MCF 10A (cell line): ENCODE data around the gene CD52. TPM values are rescaled to one million over a fixed set of nuclear protein-coding genes. Genes with fewer than 3 reads are reported as not detected.

Experiments
- BruUV-seq: library from RNA; stranded (reverse); fragments of 400-500 nt; replicated peaks from 2 replicates; lab custom pipeline; 2021; lab: Mats Ljungman, UMichigan
- CTCF ChIA-PET: fragments of 300-600 bp; sonication (Branson Sonifier 250); formaldehyde crosslinking; extraction: SDS; loops from one replicate; lab custom pipeline; 2021; ENCODE audit warnings: antibody characterized with exemption, inconsistent platforms; lab: Yijun Ruan, JAX
- POLR2A ChIA-PET: fragments of 300-600, 350-650 bp; sonication (Branson Sonifier 250); formaldehyde crosslinking; extraction: SDS; loops from one replicate; lab custom pipeline; 2020; ENCODE audit warnings: antibody characterized with exemption, inconsistent platforms; lab: Yijun Ruan, JAX
- DNase-seq: peaks from one replicate; pipeline ENCODE4 v3.0.0-alpha.2; 2018; ENCODE audit not compliant: unreplicated experiment
- H3K27ac Mint-ChIP-seq: one replicate; pipeline ENCODE4 v1.8.0; 2022; ENCODE audit warnings: mild to moderate bottlenecking, low read depth, mixed read lengths; ENCODE audit not compliant: unreplicated experiment
- H3K27me3 Mint-ChIP-seq: one replicate; pipeline ENCODE4 v1.8.0; 2022; ENCODE audit warnings: mixed read lengths; ENCODE audit not compliant: insufficient read depth, unreplicated experiment
- H3K36me3 Mint-ChIP-seq: one replicate; pipeline ENCODE4 v1.8.0; 2022; ENCODE audit warnings: mild to moderate bottlenecking, moderate library complexity, mixed read lengths; ENCODE audit not compliant: insufficient read depth, unreplicated experiment
- H3K4me1 Mint-ChIP-seq: one replicate; pipeline ENCODE4 v1.8.0; 2022; ENCODE audit warnings: mixed read lengths; ENCODE audit not compliant: insufficient read depth, unreplicated experiment
- H3K4me3 Mint-ChIP-seq: one replicate; pipeline ENCODE4 v1.8.0; 2022; ENCODE audit warnings: mild to moderate bottlenecking, moderate library complexity, mixed read lengths; ENCODE audit not compliant: unreplicated experiment
- H3K9me3 Mint-ChIP-seq: one replicate; pipeline ENCODE4 v1.8.0; 2022; ENCODE audit warnings: mixed read lengths; ENCODE audit not compliant: unreplicated experiment
- intact Hi-C: fragments of 100-400 bp; cut with micrococcal nuclease; formaldehyde crosslinking; loops from 2 replicates; pipeline ENCODE4 v1.14.1; 2022
- total RNA-seq: library from RNA; stranded (reverse); gene quantifications from 2 replicates; pipeline ENCODE4 v1.2.3, GENCODE V29; 2022
- TF ChIP-seq, protein P1 (sequence below): fragments of 200-600 bp; IDR thresholded peaks from one replicate; pipeline ENCODE4 v1.8.0; 2022; ENCODE audit warnings: antibody characterized with exemption, mild to moderate bottlenecking; ENCODE audit not compliant: unreplicated experiment

The CD52 gene
- total RNA-seq, 1 experiment from 2014 or later, result not detected

DNA sequence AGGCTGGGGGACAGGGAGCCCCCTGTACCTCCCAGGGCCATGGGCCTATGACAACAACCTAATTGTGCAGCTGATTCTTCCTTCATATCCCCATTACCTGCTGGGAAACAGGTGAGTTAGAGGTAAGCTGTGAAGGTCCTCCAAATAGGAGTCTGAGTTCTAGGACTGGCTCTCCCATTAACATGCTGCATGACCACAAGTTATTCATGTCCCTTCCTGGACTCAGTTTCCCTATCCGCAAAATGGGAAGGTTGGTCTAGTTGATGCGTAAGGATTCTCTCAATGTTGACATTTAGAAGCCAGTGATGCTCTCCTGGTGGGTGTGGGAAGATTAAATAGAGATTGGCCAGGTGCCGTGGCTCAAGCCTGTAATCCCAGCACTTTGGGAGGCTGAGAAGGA lies 50.7 kb downstream of the CD52 start:
- Mint-ChIP-seq H3K27me3 (no peaks in the 10 kb centered on the region), H3K36me3 (no peaks in the 10 kb centered on the region), H3K4me3 (no peak overlapping the region), H3K4me1 (peaks cover 15% of the 10 kb centered on the region), H3K27ac (no peak overlapping the region), H3K9me3 (no peaks in the 10 kb centered on the region)
- POLR2A ChIA-PET, result no interaction called here
- intact Hi-C loops, result no loop called here
- no peak for DNase-seq
- TF ChIP-seq, protein P1, sequence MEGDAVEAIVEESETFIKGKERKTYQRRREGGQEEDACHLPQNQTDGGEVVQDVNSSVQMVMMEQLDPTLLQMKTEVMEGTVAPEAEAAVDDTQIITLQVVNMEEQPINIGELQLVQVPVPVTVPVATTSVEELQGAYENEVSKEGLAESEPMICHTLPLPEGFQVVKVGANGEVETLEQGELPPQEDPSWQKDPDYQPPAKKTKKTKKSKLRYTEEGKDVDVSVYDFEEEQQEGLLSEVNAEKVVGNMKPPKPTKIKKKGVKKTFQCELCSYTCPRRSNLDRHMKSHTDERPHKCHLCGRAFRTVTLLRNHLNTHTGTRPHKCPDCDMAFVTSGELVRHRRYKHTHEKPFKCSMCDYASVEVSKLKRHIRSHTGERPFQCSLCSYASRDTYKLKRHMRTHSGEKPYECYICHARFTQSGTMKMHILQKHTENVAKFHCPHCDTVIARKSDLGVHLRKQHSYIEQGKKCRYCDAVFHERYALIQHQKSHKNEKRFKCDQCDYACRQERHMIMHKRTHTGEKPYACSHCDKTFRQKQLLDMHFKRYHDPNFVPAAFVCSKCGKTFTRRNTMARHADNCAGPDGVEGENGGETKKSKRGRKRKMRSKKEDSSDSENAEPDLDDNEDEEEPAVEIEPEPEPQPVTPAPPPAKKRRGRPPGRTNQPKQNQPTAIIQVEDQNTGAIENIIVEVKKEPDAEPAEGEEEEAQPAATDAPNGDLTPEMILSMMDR, result no peak
- BruUV-seq, result no TSS peak
- CTCF ChIA-PET, result no interaction called here

Other genes starting within 250 kb of the CD52 start
- gene PDIK1L, start 206.1 kb upstream of the CD52 start, total RNA-seq, result 10.8 and 10.9 TPM in 2 replicates
- gene FAM110D, start 158.9 kb upstream of the CD52 start, total RNA-seq, result not detected in 2 replicates
- not detected in 2 replicates for gene C1orf232, start 149.0 kb upstream of the CD52 start, total RNA-seq
- 61.5 and 82.6 TPM in 2 replicates for gene ZNF593, start 148.1 kb upstream of the CD52 start, total RNA-seq
- not detected in 2 replicates for gene ZNF593OS, start 146.1 kb upstream of the CD52 start, total RNA-seq
- 31.0 and 35.5 TPM in 2 replicates for gene CNKSR1, start 140.5 kb upstream of the CD52 start, total RNA-seq
- not detected in 2 replicates for gene CATSPER4, start 127.4 kb upstream of the CD52 start, total RNA-seq
- gene CEP85, start 83.8 kb upstream of the CD52 start, total RNA-seq, result 11.1 and 12.2 TPM in 2 replicates
- gene SH3BGRL3, start 37.9 kb upstream of the CD52 start, total RNA-seq, result 133 and 170 TPM in 2 replicates
- gene UBXN11, start 11.3 kb upstream of the CD52 start, total RNA-seq, result 17.7 and 20.3 TPM in 2 replicates
- 8.6 and 14.2 TPM in 2 replicates for gene CRYBG2, start 36.2 kb downstream of the CD52 start, total RNA-seq
- gene ZNF683, start 54.8 kb downstream of the CD52 start, total RNA-seq, result not detected in 2 replicates
- not detected in 2 replicates for gene LIN28A, start 92.9 kb downstream of the CD52 start, total RNA-seq
- gene DHDDS, start 114.4 kb downstream of the CD52 start, total RNA-seq, result 48.2 and 56.2 TPM in 2 replicates
- gene HMGN2, start 154.5 kb downstream of the CD52 start, total RNA-seq, result 302 and 364 TPM in 2 replicates
- gene RPS6KA1, start 211.8 kb downstream of the CD52 start, total RNA-seq, result 43.9 and 50.9 TPM in 2 replicates